Naive B cell (primary cell): ENCODE measurements around the gene EXT2. TPM values are rescaled to one million over a fixed set of nuclear protein-coding genes. Genes with fewer than 3 reads are reported as not detected.

Experiments
- ATAC-seq, 2 donors: fragments of 150-1000 bp; cut with Tn5 transposase; 2 replicates each; pipeline ENCODE4 v1.10.0; 2021; ENCODE audit warnings: low read depth in 2 of 2, mild to moderate bottlenecking in 2 of 2, moderate library complexity in 2 of 2
- DNase-seq: peaks from one replicate; pipeline ENCODE4 v3.0.0; 2022
- H3K27ac Mint-ChIP-seq, 6 donors: one replicate each; pipeline ENCODE4 v1.8.0; 2020 to 2022; ENCODE audit warnings: mild to moderate bottlenecking in 6 of 6, mixed read lengths in 6 of 6, moderate library complexity in 5 of 6, inconsistent platforms in 2 of 6
- H3K27me3 Mint-ChIP-seq, 3 donors: one replicate each; pipeline ENCODE4 v1.8.0; 2021 to 2022; ENCODE audit warnings: mixed read lengths in 3 of 3, mild to moderate bottlenecking in 1 of 3
- H3K36me3 Mint-ChIP-seq, 2 donors: one replicate each; pipeline ENCODE4 v1.8.0; 2020 to 2022; ENCODE audit warnings: mixed read lengths in 2 of 2, inconsistent platforms in 1 of 2, mild to moderate bottlenecking in 1 of 2
- H3K4me1 Mint-ChIP-seq, 3 donors: one replicate each; pipeline ENCODE4 v1.8.0; 2020 to 2022; ENCODE audit warnings: mixed read lengths in 3 of 3, inconsistent platforms in 1 of 3, mild to moderate bottlenecking in 1 of 3, moderate library complexity in 1 of 3
- H3K4me3 Mint-ChIP-seq, 8 donors: one replicate each; pipeline ENCODE4 v1.8.0; 2020 to 2022; ENCODE audit warnings: mild to moderate bottlenecking in 8 of 8, mixed read lengths in 8 of 8, moderate library complexity in 8 of 8, inconsistent platforms in 2 of 8
- H3K9me3 Mint-ChIP-seq, 7 donors: one replicate each; pipeline ENCODE4 v1.8.0; 2020 to 2022; ENCODE audit warnings: mixed read lengths in 7 of 7, mild to moderate bottlenecking in 5 of 7, inconsistent platforms in 2 of 7, moderate library complexity in 1 of 7
- polyA plus RNA-seq, 6 donors: library from polyadenylated mRNA; unstranded; fragments of 300-500 nt; fragmentation: Illumina TruSeq; gene quantifications; one replicate each; pipeline ENCODE4 v1.2.3, GENCODE V29; 2021; ENCODE audit warnings: low read depth in 6 of 6

The EXT2 gene
- polyA plus RNA-seq, 6 donors from 2014 or later, result 26.5 to 34.1 (median 29.7) TPM

- H3K27ac Mint-ChIP-seq, result no peak overlapping the region
- no peak for DNase-seq
- no peaks in the 10 kb centered on the region for H3K4me1 Mint-ChIP-seq
- no peak overlapping the region for H3K4me3 Mint-ChIP-seq
- no peaks in the 10 kb centered on the region for H3K27me3 Mint-ChIP-seq
- H3K9me3 Mint-ChIP-seq, result no peaks in the 10 kb centered on the region
- no peak for ATAC-seq
- H3K36me3 Mint-ChIP-seq, result peaks cover 27 to 42% of the 10 kb centered on the region in 2 donors
Measured at GRCh38 chr11:44236296-44236695, 140.8 kb downstream of the EXT2 start.

- no peak overlapping the region for H3K27ac Mint-ChIP-seq
- no peak for DNase-seq
- peaks cover 27 to 39% of the 10 kb centered on the region in 2 donors for H3K36me3 Mint-ChIP-seq
- no peak overlapping the region for H3K4me3 Mint-ChIP-seq
- H3K27me3 Mint-ChIP-seq, result no peaks in the 10 kb centered on the region
- H3K9me3 Mint-ChIP-seq, result no peaks in the 10 kb centered on the region
- no peak for ATAC-seq
- H3K4me1 Mint-ChIP-seq, result no peaks in the 10 kb centered on the region
Measured at GRCh38 chr11:44237156-44237555, 141.7 kb downstream of the EXT2 start.

- ATAC-seq (no peak), DNase-seq (no peak)
- H3K4me3 Mint-ChIP-seq, result no peak overlapping the region
- H3K36me3 Mint-ChIP-seq, result peaks cover 35 to 38% of the 10 kb centered on the region in 2 donors
- no peaks in the 10 kb centered on the region for H3K9me3 Mint-ChIP-seq
- H3K27ac Mint-ChIP-seq, result no peak overlapping the region
- no peaks in the 10 kb centered on the region for H3K27me3 Mint-ChIP-seq
- H3K4me1 Mint-ChIP-seq, result no peaks in the 10 kb centered on the region
Measured at GRCh38 chr11:44241851-44242250, 146.4 kb downstream of the EXT2 start.

GRCh38 chr11:44243086-44243485 is 147.6 kb downstream of the EXT2 start:
- Mint-ChIP-seq H3K27ac (no peak overlapping the region), H3K36me3 (peaks cover 30% of the 10 kb centered on the region in 2 donors), H3K9me3 (no peaks in the 10 kb centered on the region), H3K27me3 (no peaks in the 10 kb centered on the region), H3K4me3 (no peak overlapping the region), H3K4me1 (no peaks in the 10 kb centered on the region)
- DNase-seq (no peak), ATAC-seq (no peak)

- Mint-ChIP-seq H3K4me3 (no peak overlapping the region), H3K36me3 (peaks cover 26 to 27% of the 10 kb centered on the region in 2 donors)
Measured at GRCh38 chr11:44243595-44244343, 148.3 kb downstream of the EXT2 start.

GRCh38 chr11:44244639-44245310 is 149.3 kb downstream of the EXT2 start:
- Mint-ChIP-seq H3K27ac (no peak overlapping the region), H3K4me1 (no peaks in the 10 kb centered on the region), H3K27me3 (no peaks in the 10 kb centered on the region), H3K4me3 (no peak overlapping the region), H3K36me3 (peaks cover 19 to 31% of the 10 kb centered on the region in 2 donors), H3K9me3 (no peaks in the 10 kb centered on the region)
- ATAC-seq, result no peak
- DNase-seq, result no peak

More at GRCh38 chr11:44243595-44244343, 148.3 kb downstream of the EXT2 start:
- Mint-ChIP-seq H3K9me3 (no peaks in the 10 kb centered on the region), H3K27me3 (no peaks in the 10 kb centered on the region), H3K4me1 (no peaks in the 10 kb centered on the region), H3K27ac (no peak overlapping the region)
- ATAC-seq (no peak), DNase-seq (no peak)

- Mint-ChIP-seq H3K9me3 (peaks cover 1 to 9% (median 2%) of the 10 kb centered on the region in 7 donors), H3K27ac (peak overlapping the region in 1 of 6 donors; percentile 47), H3K4me3 (no peak overlapping the region), H3K27me3 (no peaks in the 10 kb centered on the region), H3K36me3 (peaks cover 23 to 40% of the 10 kb centered on the region in 2 donors), H3K4me1 (no peaks in the 10 kb centered on the region)
- DNase-seq, result no peak
- ATAC-seq, result no peak
Measured at GRCh38 chr11:44246726-44247125, 151.2 kb downstream of the EXT2 start.

- ATAC-seq (no peak), DNase-seq (no peak)
- Mint-ChIP-seq H3K4me3 (no peak overlapping the region), H3K4me1 (no peaks in the 10 kb centered on the region), H3K27me3 (no peaks in the 10 kb centered on the region), H3K9me3 (peaks cover 7 to 17% (median 10%) of the 10 kb centered on the region in 7 donors), H3K27ac (peak overlapping the region in 2 of 6 donors; percentile 60 to 65), H3K36me3 (peaks cover 31 to 48% of the 10 kb centered on the region in 2 donors)
Measured at GRCh38 chr11:44247508-44247907, 152.0 kb downstream of the EXT2 start.

GRCh38 chr11:44248109-44248508 is 152.6 kb downstream of the EXT2 start:
- DNase-seq (no peak), ATAC-seq (no peak)
- peaks cover 13 to 23% (median 15%) of the 10 kb centered on the region in 7 donors for H3K9me3 Mint-ChIP-seq
- peak overlapping the region in 1 of 6 donors; percentile 37 for H3K27ac Mint-ChIP-seq
- peaks cover 37 to 54% of the 10 kb centered on the region in 2 donors for H3K36me3 Mint-ChIP-seq
- H3K4me3 Mint-ChIP-seq, result no peak overlapping the region
- no peaks in the 10 kb centered on the region for H3K27me3 Mint-ChIP-seq
- H3K4me1 Mint-ChIP-seq, result no peaks in the 10 kb centered on the region

GRCh38 chr11:44250421-44250820 is 154.9 kb downstream of the EXT2 start:
- H3K4me3 Mint-ChIP-seq, result no peak overlapping the region
- DNase-seq (no peak), ATAC-seq (no peak)
- H3K27ac Mint-ChIP-seq, result no peak overlapping the region
- no peaks in the 10 kb centered on the region for H3K27me3 Mint-ChIP-seq
- peaks cover 19 to 37% of the 10 kb centered on the region in 2 donors for H3K36me3 Mint-ChIP-seq
- peaks cover 0 to under 1% (median 0%) of the 10 kb centered on the region in 3 donors for H3K4me1 Mint-ChIP-seq
- H3K9me3 Mint-ChIP-seq, result peaks cover 15 to 34% (median 20%) of the 10 kb centered on the region in 7 donors

- no peaks in the 10 kb centered on the region for H3K27me3 Mint-ChIP-seq
- no peak for DNase-seq
- peak overlapping the region in 1 of 6 donors; percentile 24 for H3K27ac Mint-ChIP-seq
- no peak overlapping the region for H3K4me3 Mint-ChIP-seq
- peaks cover 0 to 8% (median 4%) of the 10 kb centered on the region in 3 donors for H3K4me1 Mint-ChIP-seq
- peaks cover 19 to 35% of the 10 kb centered on the region in 2 donors for H3K36me3 Mint-ChIP-seq
- peaks cover 15 to 34% (median 20%) of the 10 kb centered on the region in 7 donors for H3K9me3 Mint-ChIP-seq
- ATAC-seq, result no peak
Measured at GRCh38 chr11:44252999-44253602, 157.6 kb downstream of the EXT2 start.

GRCh38 chr11:44255406-44256071 is 160.1 kb downstream of the EXT2 start:
- H3K36me3 Mint-ChIP-seq, result peaks cover 19 to 23% of the 10 kb centered on the region in 2 donors
- H3K27ac Mint-ChIP-seq, result no peak overlapping the region
- H3K4me1 Mint-ChIP-seq, result peaks cover 0 to 8% (median 4%) of the 10 kb centered on the region in 3 donors
- no peaks in the 10 kb centered on the region for H3K27me3 Mint-ChIP-seq
- no peak overlapping the region for H3K4me3 Mint-ChIP-seq
- DNase-seq (no peak), ATAC-seq (no peak)
- peaks cover 15 to 34% (median 20%) of the 10 kb centered on the region in 7 donors for H3K9me3 Mint-ChIP-seq

- no peak for DNase-seq
- no peaks in the 10 kb centered on the region for H3K27me3 Mint-ChIP-seq
- peaks cover 0 to 8% (median 4%) of the 10 kb centered on the region in 3 donors for H3K4me1 Mint-ChIP-seq
- no peak for ATAC-seq
- H3K27ac Mint-ChIP-seq, result no peak overlapping the region
- peaks cover 13 to 25% (median 17%) of the 10 kb centered on the region in 7 donors for H3K9me3 Mint-ChIP-seq
- H3K4me3 Mint-ChIP-seq, result peak overlapping the region in 1 of 8 donors; percentile 80
- peaks cover 13 to 15% of the 10 kb centered on the region in 2 donors for H3K36me3 Mint-ChIP-seq
Measured at GRCh38 chr11:44256673-44257291, 161.3 kb downstream of the EXT2 start.
